Ovary (tissue), 3 donors: ENCODE data around the gene ZC3H8.

Experiments used
- CTCF ChIP-seq, 3 donors: fragments of 450-650 bp in 2 of 3; fragments of 200-600 bp in 1 of 3; IDR thresholded peaks; one replicate each; pipeline versions ENCODE4 v1.5.1 to v1.8.0; 2016 to 2022; ENCODE audit warnings: antibody characterized with exemption in 3 of 3, mild to moderate bottlenecking in 1 of 3
- EP300 ChIP-seq: sonication (generic); formaldehyde crosslinking; IDR thresholded peaks from one replicate; pipeline ENCODE4 v1.6.1; 2017; ENCODE audit warnings: antibody characterized with exemption
- POLR2A ChIP-seq: fragments of 450-650 bp; IDR thresholded peaks from one replicate; pipeline ENCODE4 v1.6.1; 2017; ENCODE audit warnings: antibody characterized with exemption, mild to moderate bottlenecking, moderate library complexity
- donor health status: DM: no; HTN: no; CAD: no.

DNA sequence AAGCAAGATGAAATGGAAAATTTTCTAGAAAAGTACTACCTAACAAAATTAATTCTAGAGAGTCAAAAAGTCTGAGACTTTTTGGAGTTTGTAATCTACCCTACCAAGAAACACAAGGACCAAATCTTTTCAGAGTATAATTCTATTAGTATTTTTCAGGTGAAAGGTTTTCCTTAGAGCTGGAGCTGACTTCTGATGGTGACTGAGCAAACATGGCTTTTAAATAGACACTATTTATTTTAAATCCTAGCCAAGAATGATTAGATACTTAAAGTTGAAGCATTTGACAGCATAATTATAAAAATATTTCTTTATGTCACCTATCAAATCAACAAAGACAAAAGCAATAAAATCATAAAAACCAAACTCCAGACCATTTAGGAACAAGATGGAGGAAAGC lies 47.1 kb upstream of the ZC3H8 start:
- no peak for TF ChIP-seq CTCF (IDR thresholded peaks at IDR 0.05)
- no peak for TF ChIP-seq POLR2A
- no peak for TF ChIP-seq EP300
